ENCODE results near the gene TTL. TPM values are rescaled to one million over a fixed set of nuclear protein-coding genes. Genes with fewer than 3 reads are reported as not detected.
A peak's percentile ranks its signal among the peaks of the same experiment; 100 is the strongest.
"Not testable (repeated sequence)": the region's sequence is repeated elsewhere in the genome, so short reads cannot be mapped to it uniquely, and the experiment has no call there.

TTL gene
- total RNA-seq, 1 experiment from 2014 or later = 58.9 TPM

GRCh38 chr2:112433932-112434730 lies 47.8 kb upstream of the TTL start:
- Histone ChIP-seq H2AK5ac (ENCODE audit: insufficient read length, low read length) (no peak overlapping the region), H2BK5ac (ENCODE audit: insufficient read length, low read length) (no peak overlapping the region), H4K5ac (ENCODE audit: insufficient read length, low read depth, low read length) (no peak overlapping the region), H3T11ph (ENCODE audit: low read length) (no peak overlapping the region), H3K23ac (ENCODE audit: insufficient read length, low read depth, low read length) (no peak overlapping the region), H4K20me1 (ENCODE audit: control insufficient read depth, insufficient read depth, insufficient read length) (no peaks in the 10 kb centered on the region), H4K91ac (ENCODE audit: insufficient read length, low read depth, low read length) (no peak overlapping the region), H3K56ac (ENCODE audit: insufficient read length, low read depth, low read length) (no peak overlapping the region), H3K9me3 (ENCODE audit: control insufficient read depth, low read depth, low read length) (no peaks in the 10 kb centered on the region), H3K9ac (ENCODE audit: extremely low read depth, insufficient read length, low read length) (no peak overlapping the region), H3K27me3 (ENCODE audit: insufficient read depth, low read length) (no peaks in the 10 kb centered on the region), H3K79me1 (ENCODE audit: insufficient read depth, low read depth, low read length, poor library complexity, severe bottlenecking) (no peaks in the 10 kb centered on the region), H3K4ac (ENCODE audit: low read depth, low read length) (no peak overlapping the region), H2AFZ (ENCODE audit: low read length) (no peak overlapping the region), H3K4me1 (ENCODE audit: insufficient read depth, low read length) (no peaks in the 10 kb centered on the region), H3K23me2 (ENCODE audit: insufficient read length, low read depth, low read length, poor library complexity, severe bottlenecking) (no peaks in the 10 kb centered on the region), H2BK12ac (ENCODE audit: insufficient read length, low read depth, low read length) (no peak overlapping the region), H3K4me2 (ENCODE audit: insufficient read depth, insufficient read length, low read length) (no peak overlapping the region), H4K8ac (replicated peaks; ENCODE audit: insufficient read length, low read depth, low read length) (no peak overlapping the region), H3K18ac (ENCODE audit: insufficient read length, low read depth, low read length) (no peak overlapping the region), H3K27ac (ENCODE audit: insufficient read length, low read depth, low read length) (no peak overlapping the region), H2BK15ac (ENCODE audit: low read depth, low read length) (no peak overlapping the region), H3K14ac (ENCODE audit: insufficient read depth, low read length) (no peak overlapping the region), H2BK20ac (ENCODE audit: low read depth, low read length, poor library complexity, severe bottlenecking) (no peak overlapping the region), H2BK120ac (ENCODE audit: low read depth, low read length, poor library complexity, severe bottlenecking) (no peak overlapping the region), H3K79me2 (ENCODE audit: insufficient read depth, low read length) (no peaks in the 10 kb centered on the region)
- H3K36me3 Mint-ChIP-seq (ENCODE audit: insufficient read depth in 1 of 3, low read depth in 3 of 3) = no peaks in the 10 kb centered on the region
- H3K4me3 Mint-ChIP-seq = no peak overlapping the region
- H3K4me1 Mint-ChIP-seq = peaks cover 2 to 3% of the 10 kb centered on the region in 2 experiments; a peak in 3 of 4 replicates
- TF ChIP-seq CTCF (conservative IDR thresholded peaks at IDR 0.05) = no peak
- peak; percentile 35 for DNase-seq
- no CpG with 5 or more reads among the region's 31 CpGs for WGBS (ENCODE audit: extremely low coverage, insufficient read length, low lambda C conversion rate)
- no peaks in the 10 kb centered on the region; the same call in 1 of the 2 replicates for H3K27me3 Mint-ChIP-seq (ENCODE audit: low read depth)
- H3K27ac Mint-ChIP-seq = no peak overlapping the region
- no peaks in the 10 kb centered on the region for H3K9me3 Mint-ChIP-seq

DNA sequence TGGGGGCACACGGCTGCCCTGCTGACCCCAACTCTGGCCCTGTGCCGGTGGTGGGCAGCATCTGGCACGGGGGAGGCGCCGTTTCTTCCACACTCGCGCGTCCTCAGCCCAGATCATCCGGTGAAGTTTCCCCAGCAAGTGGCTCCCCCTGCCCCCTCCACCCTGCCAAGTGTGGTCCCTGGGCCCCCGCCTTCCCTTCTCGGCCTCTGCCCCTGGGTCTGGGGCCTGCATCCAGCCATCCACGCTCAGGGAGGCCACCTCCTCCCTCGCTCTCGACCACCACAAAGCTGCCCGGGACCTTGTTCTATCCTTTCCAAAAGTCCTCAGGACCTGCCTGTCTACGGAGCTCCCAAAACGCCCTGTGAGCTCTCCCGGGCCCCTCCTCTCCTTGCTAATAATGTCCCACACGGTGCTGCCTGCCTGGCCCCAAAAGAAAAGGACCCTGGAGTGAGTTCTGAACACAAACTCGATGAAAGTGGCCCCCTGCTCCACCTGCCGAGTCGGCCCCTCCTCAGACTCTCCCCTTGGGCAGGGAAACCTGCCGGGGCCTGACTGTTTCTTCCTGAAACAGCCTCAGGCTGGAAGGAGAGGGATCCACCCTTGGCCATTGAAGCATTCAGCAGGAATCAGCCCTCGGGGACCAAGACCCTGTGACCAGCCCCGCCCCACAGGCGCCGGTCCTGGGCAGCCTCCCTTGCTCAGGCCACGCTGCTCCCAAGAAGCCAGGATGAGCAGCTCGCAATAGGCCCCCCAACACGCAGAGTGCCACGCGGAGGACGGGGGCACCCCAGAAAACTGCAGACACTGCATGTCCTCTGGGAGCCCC lies 46.9 kb upstream of the TTL start:
- not testable (repeated sequence) for H2BK15ac ChIP-seq (ENCODE audit: low read depth, low read length); H3T11ph ChIP-seq (ENCODE audit: low read length); H2AFZ ChIP-seq (ENCODE audit: low read length); H3K18ac ChIP-seq (ENCODE audit: insufficient read length, low read depth, low read length); H3K4me1 ChIP-seq (ENCODE audit: insufficient read depth, low read length); H3K4me3 Mint-ChIP-seq; H3K14ac ChIP-seq (ENCODE audit: insufficient read depth, low read length); H3K9ac ChIP-seq (ENCODE audit: extremely low read depth, insufficient read length, low read length); H2AK5ac ChIP-seq (ENCODE audit: insufficient read length, low read length); H3K4me2 ChIP-seq (ENCODE audit: insufficient read depth, insufficient read length, low read length); H4K91ac ChIP-seq (ENCODE audit: insufficient read length, low read depth, low read length); H3K27me3 ChIP-seq (ENCODE audit: insufficient read depth, low read length); H3K4me1 Mint-ChIP-seq; H3K27ac Mint-ChIP-seq; H2BK12ac ChIP-seq (ENCODE audit: insufficient read length, low read depth, low read length); H4K8ac ChIP-seq (replicated peaks; ENCODE audit: insufficient read length, low read depth, low read length); H3K9me3 ChIP-seq (ENCODE audit: control insufficient read depth, low read depth, low read length); H3K79me2 ChIP-seq (ENCODE audit: insufficient read depth, low read length); H4K20me1 ChIP-seq (ENCODE audit: control insufficient read depth, insufficient read depth, insufficient read length); H3K56ac ChIP-seq (ENCODE audit: insufficient read length, low read depth, low read length); H3K4ac ChIP-seq (ENCODE audit: low read depth, low read length); H2BK5ac ChIP-seq (ENCODE audit: insufficient read length, low read length); H4K5ac ChIP-seq (ENCODE audit: insufficient read length, low read depth, low read length); H3K79me1 ChIP-seq (ENCODE audit: insufficient read depth, low read depth, low read length, poor library complexity, severe bottlenecking); H3K36me3 Mint-ChIP-seq (ENCODE audit: insufficient read depth in 1 of 3, low read depth in 3 of 3); H3K23ac ChIP-seq (ENCODE audit: insufficient read length, low read depth, low read length); H2BK20ac ChIP-seq (ENCODE audit: low read depth, low read length, poor library complexity, severe bottlenecking); H2BK120ac ChIP-seq (ENCODE audit: low read depth, low read length, poor library complexity, severe bottlenecking); H3K27ac ChIP-seq (ENCODE audit: insufficient read length, low read depth, low read length); H3K23me2 ChIP-seq (ENCODE audit: insufficient read length, low read depth, low read length, poor library complexity, severe bottlenecking); H3K9me3 Mint-ChIP-seq; H3K27me3 Mint-ChIP-seq (ENCODE audit: low read depth)
- DNase-seq = peak; percentile 31
- WGBS (ENCODE audit: extremely low coverage, insufficient read length, low lambda C conversion rate) = no CpG with 5 or more reads among the region's 33 CpGs

Data from H9 (cell line).